Adrenal gland (tissue), 5 donors: ENCODE results near the gene TOR2A.

Experiments used
- POLR2A ChIP-seq, 2 donors: fragments of 450-650 bp; IDR thresholded peaks; one replicate each; pipeline ENCODE4 v1.6.1; 2017; ENCODE audit warnings: antibody characterized with exemption in 2 of 2, mild to moderate bottlenecking in 2 of 2, moderate library complexity in 1 of 2
- TF ChIP-seq, protein P1 (sequence below), 6 experiments: fragments of 450-650 bp in 4 of 6; fragments of 200-600 bp in 2 of 6; sonication (generic) in 1 of 6; IDR thresholded peaks; 1 replicate in 5 of 6; 2 replicates in 1 of 6; pipeline versions ENCODE4 v1.5.1 to v1.8.0; 2016 to 2021; ENCODE audit warnings: antibody characterized with exemption in 6 of 6, mild to moderate bottlenecking in 2 of 6, moderate library complexity in 1 of 6
- donor health status: DM: no; HTN: no; CAD: no.

DNA sequence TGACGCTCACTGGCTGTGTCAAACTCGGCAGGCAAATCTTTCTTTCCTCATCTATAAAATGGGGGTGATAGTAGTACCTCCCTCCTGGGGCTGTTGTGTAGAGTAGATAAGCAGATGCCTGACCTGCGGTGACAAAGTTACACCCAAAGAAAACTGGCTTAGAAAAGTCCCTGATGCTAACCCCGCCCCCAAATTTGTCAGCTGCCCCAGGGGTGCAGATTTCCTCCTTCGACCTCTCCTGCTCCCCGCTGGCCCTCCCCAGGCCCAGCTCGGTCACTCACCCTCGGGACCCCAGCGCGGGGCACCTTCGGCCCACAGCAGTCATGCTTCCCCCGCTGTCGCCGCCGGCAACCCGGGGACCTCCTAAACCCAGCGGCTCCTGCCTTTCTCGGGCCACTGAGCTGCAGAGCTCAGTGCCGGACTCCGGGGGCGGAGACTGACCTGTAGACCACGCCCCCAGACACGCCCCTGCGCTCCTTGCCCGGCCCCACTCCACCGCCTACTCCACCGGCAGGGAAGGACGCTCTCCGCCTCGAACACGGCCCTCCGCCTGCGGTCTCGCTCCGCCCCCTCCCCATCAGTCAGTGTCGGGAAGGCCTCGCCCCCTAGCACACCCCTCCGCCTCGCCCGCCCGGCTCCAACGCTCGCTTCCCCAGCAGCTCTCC is 35.9 kb upstream of the TOR2A start:
- TF ChIP-seq, protein P1, sequence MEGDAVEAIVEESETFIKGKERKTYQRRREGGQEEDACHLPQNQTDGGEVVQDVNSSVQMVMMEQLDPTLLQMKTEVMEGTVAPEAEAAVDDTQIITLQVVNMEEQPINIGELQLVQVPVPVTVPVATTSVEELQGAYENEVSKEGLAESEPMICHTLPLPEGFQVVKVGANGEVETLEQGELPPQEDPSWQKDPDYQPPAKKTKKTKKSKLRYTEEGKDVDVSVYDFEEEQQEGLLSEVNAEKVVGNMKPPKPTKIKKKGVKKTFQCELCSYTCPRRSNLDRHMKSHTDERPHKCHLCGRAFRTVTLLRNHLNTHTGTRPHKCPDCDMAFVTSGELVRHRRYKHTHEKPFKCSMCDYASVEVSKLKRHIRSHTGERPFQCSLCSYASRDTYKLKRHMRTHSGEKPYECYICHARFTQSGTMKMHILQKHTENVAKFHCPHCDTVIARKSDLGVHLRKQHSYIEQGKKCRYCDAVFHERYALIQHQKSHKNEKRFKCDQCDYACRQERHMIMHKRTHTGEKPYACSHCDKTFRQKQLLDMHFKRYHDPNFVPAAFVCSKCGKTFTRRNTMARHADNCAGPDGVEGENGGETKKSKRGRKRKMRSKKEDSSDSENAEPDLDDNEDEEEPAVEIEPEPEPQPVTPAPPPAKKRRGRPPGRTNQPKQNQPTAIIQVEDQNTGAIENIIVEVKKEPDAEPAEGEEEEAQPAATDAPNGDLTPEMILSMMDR (IDR thresholded peaks at IDR 0.05) = no peak
- TF ChIP-seq POLR2A (IDR thresholded peaks at IDR 0.05) = peak; percentile 29 to 52
